Lower leg skin (tissue), 3 donors: ENCODE measurements around the gene FAU.

Source experiments
- CTCF ChIP-seq, 3 donors: fragments of 450-650 bp; IDR thresholded peaks; one replicate each; pipeline ENCODE4 v1.5.1; 2016; ENCODE audit warnings: antibody characterized with exemption in 3 of 3, mild to moderate bottlenecking in 3 of 3, moderate library complexity in 2 of 3
- POLR2A ChIP-seq, 2 donors: fragments of 450-650 bp; IDR thresholded peaks; one replicate each; pipeline ENCODE4 v1.6.1; 2016 to 2017; ENCODE audit warnings: antibody characterized with exemption in 2 of 2, mild to moderate bottlenecking in 1 of 2, moderate library complexity in 1 of 2

GRCh38 chr11:65109231-65110198, 12.4 kb downstream of the FAU start:
- TF ChIP-seq POLR2A (IDR thresholded peaks at IDR 0.05) = no peak
- TF ChIP-seq CTCF (IDR thresholded peaks at IDR 0.05) = no peak
